K562 (cell line): ENCODE results near the gene CMTR1.

Experiments
- GATAD2A ChIP-seq: fragments of 450-650 bp; IDR thresholded peaks from 2 replicates; pipeline ENCODE4 v1.6.1; 2017
- POLR2AphosphoS5 ChIP-seq: IDR thresholded peaks from 2 replicates; pipeline ENCODE4 v1.6.1; 2011; ENCODE audit warnings: mild to moderate bottlenecking, low read depth, low read length, moderate library complexity; ENCODE audit not compliant: control insufficient read depth, insufficient read depth
- USF2 ChIP-seq: sonication (generic); formaldehyde crosslinking; IDR thresholded peaks from 2 replicates; pipeline ENCODE4 v1.5.0; 2020; ENCODE audit warnings: missing genetic modification reagents
- XRCC3 ChIP-seq: fragments of 450-650 bp; IDR thresholded peaks from 2 replicates; pipeline ENCODE4 v1.6.1; 2017; ENCODE audit warnings: mild to moderate bottlenecking, moderate library complexity
- ZC3H11A ChIP-seq: IDR thresholded peaks from 2 replicates; pipeline ENCODE4 v1.6.1; 2012; ENCODE audit warnings: low read depth, low read length, improper control_type of control experiment
- ZNF224 ChIP-seq: sonication (generic); formaldehyde crosslinking; IDR thresholded peaks from 2 replicates; pipeline ENCODE4 v1.8.0; 2022; ENCODE audit warnings: mild to moderate bottlenecking, missing genetic modification reagents
- ZNF239 ChIP-seq: fragments of 250-450 bp; sonication (Bioruptor Pico); IDR thresholded peaks from 2 replicates; pipeline ENCODE4 v1.4.0; 2020; ENCODE audit warnings: mild to moderate bottlenecking
- ZSCAN29 ChIP-seq: fragments of 450-650 bp; IDR thresholded peaks from 2 replicates; pipeline ENCODE4 v1.6.1; 2017
- TF ChIP-seq, protein P1 (sequence below), 2 experiments: fragments of 450-650 bp in 1 of 2; IDR thresholded peaks; 2 replicates each; pipeline ENCODE4 v1.6.1; 2011 to 2017; ENCODE audit warnings: low read depth in 2 of 2, antibody characterized with exemption in 1 of 2, borderline replicate concordance in 1 of 2, low read length in 1 of 2, mild to moderate bottlenecking in 1 of 2, mixed read lengths in 1 of 2; ENCODE audit not compliant: control insufficient read depth in 1 of 2
- TF ChIP-seq, protein P2 (sequence below), 3 experiments: IDR thresholded peaks in 2 of 3; conservative IDR thresholded peaks in 1 of 3; 2 replicates each; pipeline ENCODE4 v1.5.1; 2011 to 2012; ENCODE audit warnings: low read length in 3 of 3, mild to moderate bottlenecking in 3 of 3, control low read depth in 2 of 3, improper control_type of control experiment in 1 of 3, inconsistent platforms in 1 of 3, low read depth in 1 of 3, mixed read lengths in 1 of 3, moderate library complexity in 1 of 3; ENCODE audit not compliant: insufficient read depth in 2 of 3
- TF ChIP-seq, protein P3 (sequence below): fragments of 450-650 bp; formaldehyde crosslinking; IDR thresholded peaks from 2 replicates; pipeline ENCODE4 v1.4.0; 2022; ENCODE audit warnings: missing genetic modification characterization
- TF ChIP-seq, protein P4 (sequence below), 2 experiments: fragments of 450-650 bp; formaldehyde crosslinking in 1 of 2; IDR thresholded peaks; 2 replicates each; pipeline versions ENCODE4 v1.4.0 to v1.6.1; 2014 to 2020; ENCODE audit warnings: mild to moderate bottlenecking in 2 of 2, borderline replicate concordance in 1 of 2, low read depth in 1 of 2

GRCh38 chr6:37432916-37433656 lies at the start of gene CMTR1:
- TF ChIP-seq ZC3H11A (no peak), XRCC3 (no peak), POLR2AphosphoS5 (peak; percentile 72), ZNF239 (0 out of 2 replicates have a peak, but pooled peaks have one; percentile 33), GATAD2A (0 out of 2 replicates have a peak, but pooled peaks have one; percentile 65), ZSCAN29 (no peak), USF2 (CRISPR knock-in tag) (no peak), ZNF224 (CRISPR knock-in tag) (no peak)
- TF ChIP-seq, protein P1, sequence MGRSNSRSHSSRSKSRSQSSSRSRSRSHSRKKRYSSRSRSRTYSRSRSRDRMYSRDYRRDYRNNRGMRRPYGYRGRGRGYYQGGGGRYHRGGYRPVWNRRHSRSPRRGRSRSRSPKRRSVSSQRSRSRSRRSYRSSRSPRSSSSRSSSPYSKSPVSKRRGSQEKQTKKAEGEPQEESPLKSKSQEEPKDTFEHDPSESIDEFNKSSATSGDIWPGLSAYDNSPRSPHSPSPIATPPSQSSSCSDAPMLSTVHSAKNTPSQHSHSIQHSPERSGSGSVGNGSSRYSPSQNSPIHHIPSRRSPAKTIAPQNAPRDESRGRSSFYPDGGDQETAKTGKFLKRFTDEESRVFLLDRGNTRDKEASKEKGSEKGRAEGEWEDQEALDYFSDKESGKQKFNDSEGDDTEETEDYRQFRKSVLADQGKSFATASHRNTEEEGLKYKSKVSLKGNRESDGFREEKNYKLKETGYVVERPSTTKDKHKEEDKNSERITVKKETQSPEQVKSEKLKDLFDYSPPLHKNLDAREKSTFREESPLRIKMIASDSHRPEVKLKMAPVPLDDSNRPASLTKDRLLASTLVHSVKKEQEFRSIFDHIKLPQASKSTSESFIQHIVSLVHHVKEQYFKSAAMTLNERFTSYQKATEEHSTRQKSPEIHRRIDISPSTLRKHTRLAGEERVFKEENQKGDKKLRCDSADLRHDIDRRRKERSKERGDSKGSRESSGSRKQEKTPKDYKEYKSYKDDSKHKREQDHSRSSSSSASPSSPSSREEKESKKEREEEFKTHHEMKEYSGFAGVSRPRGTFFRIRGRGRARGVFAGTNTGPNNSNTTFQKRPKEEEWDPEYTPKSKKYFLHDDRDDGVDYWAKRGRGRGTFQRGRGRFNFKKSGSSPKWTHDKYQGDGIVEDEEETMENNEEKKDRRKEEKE (IDR thresholded peaks at IDR 0.05; ENCODE audit: borderline replicate concordance in 1 of 2, control insufficient read depth in 1 of 2, low read depth in 2 of 2, low read length in 1 of 2): no peak
- TF ChIP-seq, protein P2, sequence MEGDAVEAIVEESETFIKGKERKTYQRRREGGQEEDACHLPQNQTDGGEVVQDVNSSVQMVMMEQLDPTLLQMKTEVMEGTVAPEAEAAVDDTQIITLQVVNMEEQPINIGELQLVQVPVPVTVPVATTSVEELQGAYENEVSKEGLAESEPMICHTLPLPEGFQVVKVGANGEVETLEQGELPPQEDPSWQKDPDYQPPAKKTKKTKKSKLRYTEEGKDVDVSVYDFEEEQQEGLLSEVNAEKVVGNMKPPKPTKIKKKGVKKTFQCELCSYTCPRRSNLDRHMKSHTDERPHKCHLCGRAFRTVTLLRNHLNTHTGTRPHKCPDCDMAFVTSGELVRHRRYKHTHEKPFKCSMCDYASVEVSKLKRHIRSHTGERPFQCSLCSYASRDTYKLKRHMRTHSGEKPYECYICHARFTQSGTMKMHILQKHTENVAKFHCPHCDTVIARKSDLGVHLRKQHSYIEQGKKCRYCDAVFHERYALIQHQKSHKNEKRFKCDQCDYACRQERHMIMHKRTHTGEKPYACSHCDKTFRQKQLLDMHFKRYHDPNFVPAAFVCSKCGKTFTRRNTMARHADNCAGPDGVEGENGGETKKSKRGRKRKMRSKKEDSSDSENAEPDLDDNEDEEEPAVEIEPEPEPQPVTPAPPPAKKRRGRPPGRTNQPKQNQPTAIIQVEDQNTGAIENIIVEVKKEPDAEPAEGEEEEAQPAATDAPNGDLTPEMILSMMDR (IDR thresholded peaks at IDR 0.05 in 2 of 3, conservative IDR thresholded peaks at IDR 0.05 in 1 of 3; ENCODE audit: insufficient read depth in 2 of 3, low read depth in 1 of 3, low read length in 3 of 3): peak in 1 of 3 experiments; percentile 3; a peak in 2 of 6 replicates
- TF ChIP-seq, protein P3, sequence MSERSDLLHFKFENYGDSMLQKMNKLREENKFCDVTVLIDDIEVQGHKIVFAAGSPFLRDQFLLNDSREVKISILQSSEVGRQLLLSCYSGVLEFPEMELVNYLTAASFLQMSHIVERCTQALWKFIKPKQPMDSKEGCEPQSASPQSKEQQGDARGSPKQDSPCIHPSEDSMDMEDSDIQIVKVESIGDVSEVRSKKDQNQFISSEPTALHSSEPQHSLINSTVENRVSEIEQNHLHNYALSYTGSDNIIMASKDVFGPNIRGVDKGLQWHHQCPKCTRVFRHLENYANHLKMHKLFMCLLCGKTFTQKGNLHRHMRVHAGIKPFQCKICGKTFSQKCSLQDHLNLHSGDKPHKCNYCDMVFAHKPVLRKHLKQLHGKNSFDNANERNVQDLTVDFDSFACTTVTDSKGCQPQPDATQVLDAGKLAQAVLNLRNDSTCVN (CRISPR knock-in tag): no peak
- TF ChIP-seq, protein P4, sequence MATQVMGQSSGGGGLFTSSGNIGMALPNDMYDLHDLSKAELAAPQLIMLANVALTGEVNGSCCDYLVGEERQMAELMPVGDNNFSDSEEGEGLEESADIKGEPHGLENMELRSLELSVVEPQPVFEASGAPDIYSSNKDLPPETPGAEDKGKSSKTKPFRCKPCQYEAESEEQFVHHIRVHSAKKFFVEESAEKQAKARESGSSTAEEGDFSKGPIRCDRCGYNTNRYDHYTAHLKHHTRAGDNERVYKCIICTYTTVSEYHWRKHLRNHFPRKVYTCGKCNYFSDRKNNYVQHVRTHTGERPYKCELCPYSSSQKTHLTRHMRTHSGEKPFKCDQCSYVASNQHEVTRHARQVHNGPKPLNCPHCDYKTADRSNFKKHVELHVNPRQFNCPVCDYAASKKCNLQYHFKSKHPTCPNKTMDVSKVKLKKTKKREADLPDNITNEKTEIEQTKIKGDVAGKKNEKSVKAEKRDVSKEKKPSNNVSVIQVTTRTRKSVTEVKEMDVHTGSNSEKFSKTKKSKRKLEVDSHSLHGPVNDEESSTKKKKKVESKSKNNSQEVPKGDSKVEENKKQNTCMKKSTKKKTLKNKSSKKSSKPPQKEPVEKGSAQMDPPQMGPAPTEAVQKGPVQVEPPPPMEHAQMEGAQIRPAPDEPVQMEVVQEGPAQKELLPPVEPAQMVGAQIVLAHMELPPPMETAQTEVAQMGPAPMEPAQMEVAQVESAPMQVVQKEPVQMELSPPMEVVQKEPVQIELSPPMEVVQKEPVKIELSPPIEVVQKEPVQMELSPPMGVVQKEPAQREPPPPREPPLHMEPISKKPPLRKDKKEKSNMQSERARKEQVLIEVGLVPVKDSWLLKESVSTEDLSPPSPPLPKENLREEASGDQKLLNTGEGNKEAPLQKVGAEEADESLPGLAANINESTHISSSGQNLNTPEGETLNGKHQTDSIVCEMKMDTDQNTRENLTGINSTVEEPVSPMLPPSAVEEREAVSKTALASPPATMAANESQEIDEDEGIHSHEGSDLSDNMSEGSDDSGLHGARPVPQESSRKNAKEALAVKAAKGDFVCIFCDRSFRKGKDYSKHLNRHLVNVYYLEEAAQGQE (IDR thresholded peaks at IDR 0.05; ENCODE audit: borderline replicate concordance): 0 out of 2 replicates have a peak, but pooled peaks have one; percentile 19
- TF ChIP-seq, protein P4 (CRISPR knock-in tag; IDR thresholded peaks at IDR 0.05; ENCODE audit: low read depth): peak; percentile 58; the same call in 1 of the 2 replicates
